Activated T-helper 1 cell treated with anti-CD3 and anti-CD28 coated beads, Interleukin-12 subunit alpha, Interleukin-12 subunit beta, Interleukin-2, Interleukin-4 antibody, amounts not matched to agents 30 ng/mL and 10 ng/mL and 1 ng/mL, durations not matched to agents 14 hours and 24 hours and 36 hours (primary cell): ENCODE results near the gene IFT20. TPM values are rescaled to one million over a fixed set of nuclear protein-coding genes. Genes with fewer than 3 reads are reported as not detected.

Experiments
- DNase-seq: peaks from one replicate; pipeline ENCODE4 v3.0.0; 2021; ENCODE audit warnings: low spot score
- H3K27ac Mint-ChIP-seq: one replicate; pipeline ENCODE4 v1.8.0; 2021; ENCODE audit warnings: mild to moderate bottlenecking, mixed read lengths
- H3K27me3 Mint-ChIP-seq: one replicate; pipeline ENCODE4 v1.8.0; 2022; ENCODE audit warnings: mild to moderate bottlenecking, moderate library complexity, mixed read lengths; ENCODE audit not compliant: insufficient read depth
- H3K36me3 Mint-ChIP-seq: one replicate; pipeline ENCODE4 v1.8.0; 2021; ENCODE audit warnings: low read depth, mixed read lengths
- H3K4me1 Mint-ChIP-seq: one replicate; pipeline ENCODE4 v1.8.0; 2021; ENCODE audit warnings: low read depth, mixed read lengths
- H3K4me3 Mint-ChIP-seq: one replicate; pipeline ENCODE4 v1.8.0; 2021; ENCODE audit warnings: mild to moderate bottlenecking, moderate library complexity, mixed read lengths
- H3K9me3 Mint-ChIP-seq: one replicate; pipeline ENCODE4 v1.8.0; 2021; ENCODE audit warnings: mixed read lengths
- intact Hi-C: fragments of 100-400 bp; cut with micrococcal nuclease; formaldehyde crosslinking; loops from one replicate; pipeline ENCODE4 v1.15.1; 2024
- total RNA-seq: library from RNA; stranded (reverse); gene quantifications from 2 replicates; pipeline ENCODE4 v1.2.3, GENCODE V29; 2022

The IFT20 gene
- total RNA-seq, 1 donor from 2014 or later: 21.3 TPM

- no peak for DNase-seq
- Mint-ChIP-seq H3K9me3 (no peaks in the 10 kb centered on the region), H3K4me3 (peak within 1 kb of the TSS; percentile 95), H3K27me3 (no peaks in the 10 kb centered on the region), H3K36me3 (peaks cover 6% of the 10 kb centered on the region), H3K4me1 (peaks cover 14% of the 10 kb centered on the region), H3K27ac (peak within 1 kb of the TSS; percentile 98)
- intact Hi-C loops: loop anchor here (5.0 kb wide), 3 partner anchors 37 to 227 kb away; partner anchors contain the start of genes SLC46A1 and SPAG5
These were observed 34.9 kb upstream of the IFT20 start, which contains the start of gene VTN for GRCh38 chr17:28370035-28370743. VTN (minus strand) TSS chr17:28370307; CDS start chr17:28370203, 104 bp downstream.

- Mint-ChIP-seq H3K9me3 (no peaks in the 10 kb centered on the region), H3K4me3 (no peak overlapping the region), H3K36me3 (peaks cover 4% of the 10 kb centered on the region), H3K27me3 (no peaks in the 10 kb centered on the region), H3K4me1 (peaks cover 14% of the 10 kb centered on the region), H3K27ac (no peak overlapping the region)
- intact Hi-C loops: loop anchor here (5.0 kb wide), 3 partner anchors 38 to 228 kb away; partner anchors contain the start of genes SLC46A1 and SPAG5
- DNase-seq: no peak
These were observed 34.4 kb upstream of the IFT20 start for GRCh38 chr17:28369684-28370034.

GRCh38 chr17:28368915-28369683 lies 33.8 kb upstream of the IFT20 start:
- Mint-ChIP-seq H3K4me3 (no peak overlapping the region), H3K9me3 (no peaks in the 10 kb centered on the region), H3K4me1 (peaks cover 14% of the 10 kb centered on the region), H3K36me3 (peaks cover 4% of the 10 kb centered on the region), H3K27ac (no peak overlapping the region), H3K27me3 (no peaks in the 10 kb centered on the region)
- DNase-seq: no peak
- intact Hi-C loops: no loop called here

- Mint-ChIP-seq H3K4me3 (no peak overlapping the region), H3K27ac (no peak overlapping the region), H3K27me3 (no peaks in the 10 kb centered on the region), H3K36me3 (peaks cover 3% of the 10 kb centered on the region), H3K4me1 (peaks cover 9% of the 10 kb centered on the region), H3K9me3 (no peaks in the 10 kb centered on the region)
- no peak for DNase-seq
- intact Hi-C loops: no loop called here
These were observed 33.1 kb upstream of the IFT20 start for GRCh38 chr17:28368306-28368831.

GRCh38 chr17:28367641-28368305 lies 32.5 kb upstream of the IFT20 start:
- intact Hi-C loops: no loop called here
- Mint-ChIP-seq H3K36me3 (peaks cover 3% of the 10 kb centered on the region), H3K4me1 (peaks cover 3% of the 10 kb centered on the region), H3K9me3 (no peaks in the 10 kb centered on the region), H3K27me3 (no peaks in the 10 kb centered on the region), H3K4me3 (no peak overlapping the region), H3K27ac (no peak overlapping the region)
- no peak for DNase-seq

GRCh38 chr17:28366605-28367004 lies 31.3 kb upstream of the IFT20 start:
- H3K4me1 Mint-ChIP-seq: no peaks in the 10 kb centered on the region
- no peak overlapping the region for H3K4me3 Mint-ChIP-seq
- H3K27ac Mint-ChIP-seq: no peak overlapping the region
- intact Hi-C loops: no loop called here
- peaks cover 6% of the 10 kb centered on the region for H3K36me3 Mint-ChIP-seq
- no peak for DNase-seq
- no peaks in the 10 kb centered on the region for H3K27me3 Mint-ChIP-seq
- no peaks in the 10 kb centered on the region for H3K9me3 Mint-ChIP-seq

GRCh38 chr17:28365487-28365886 lies 30.2 kb upstream of the IFT20 start:
- intact Hi-C loops: no loop called here
- Mint-ChIP-seq H3K27ac (no peak overlapping the region), H3K27me3 (no peaks in the 10 kb centered on the region), H3K9me3 (no peaks in the 10 kb centered on the region), H3K4me3 (no peak overlapping the region), H3K4me1 (no peaks in the 10 kb centered on the region), H3K36me3 (peaks cover 16% of the 10 kb centered on the region)
- DNase-seq: no peak

GRCh38 chr17:28364665-28365363 lies 29.5 kb upstream of the IFT20 start, which contains the start of gene SEBOX:
SEBOX (minus strand) TSS chr17:28365199; CDS start chr17:28365151, 48 bp downstream.
- Mint-ChIP-seq H3K4me1 (no peaks in the 10 kb centered on the region), H3K27ac (no peak within 1 kb of the TSS), H3K27me3 (no peaks in the 10 kb centered on the region), H3K9me3 (no peaks in the 10 kb centered on the region), H3K4me3 (no peak within 1 kb of the TSS), H3K36me3 (peaks cover 19% of the 10 kb centered on the region)
- DNase-seq: no peak
- intact Hi-C loops: no loop called here

- H3K4me1 Mint-ChIP-seq: no peaks in the 10 kb centered on the region
- H3K27ac Mint-ChIP-seq: no peak overlapping the region
- intact Hi-C loops: no loop called here
- DNase-seq: no peak
- no peak overlapping the region for H3K4me3 Mint-ChIP-seq
- H3K36me3 Mint-ChIP-seq: peaks cover 23% of the 10 kb centered on the region
- no peaks in the 10 kb centered on the region for H3K27me3 Mint-ChIP-seq
- no peaks in the 10 kb centered on the region for H3K9me3 Mint-ChIP-seq
These were observed 28.7 kb upstream of the IFT20 start for GRCh38 chr17:28363776-28364650.

- Mint-ChIP-seq H3K9me3 (no peaks in the 10 kb centered on the region), H3K27ac (no peak overlapping the region), H3K4me3 (no peak overlapping the region), H3K36me3 (peaks cover 25% of the 10 kb centered on the region), H3K27me3 (no peaks in the 10 kb centered on the region), H3K4me1 (peaks cover 5% of the 10 kb centered on the region)
- no peak for DNase-seq
- intact Hi-C loops: no loop called here
These were observed 27.9 kb upstream of the IFT20 start for GRCh38 chr17:28363186-28363585.

GRCh38 chr17:28357901-28358197 lies 22.6 kb upstream of the IFT20 start:
- H3K9me3 Mint-ChIP-seq: no peaks in the 10 kb centered on the region
- peak overlapping the region; percentile 95 for H3K4me3 Mint-ChIP-seq
- H3K36me3 Mint-ChIP-seq: peaks cover 55% of the 10 kb centered on the region
- DNase-seq: no peak
- H3K27me3 Mint-ChIP-seq: no peaks in the 10 kb centered on the region
- intact Hi-C loops: loop anchor here (1.0 to 2.0 kb wide), 6 partner anchors 13 to 465 kb away; partner anchors contain the start of genes IFT20, LYRM9, SARM1 and TMEM97
- peak overlapping the region; percentile 92 for H3K27ac Mint-ChIP-seq
- H3K4me1 Mint-ChIP-seq: peaks cover 32% of the 10 kb centered on the region
